ENCODE data around the gene OXT. TPM values are rescaled to one million over a fixed set of nuclear protein-coding genes. Genes with fewer than 3 reads are reported as not detected.
A peak's percentile ranks its signal among the peaks of the same experiment; 100 is the strongest.

The OXT gene
- total and polyA plus RNA-seq, 2 of the 13 experiments (the other 11 are each of a cell fraction or from before 2014, with no cell fraction given): not detected

GRCh38 chr20:3068986-3069900 is 2.2 kb upstream of the OXT start (continued):
- TF ChIP-seq XRCC5 (optimal IDR thresholded peaks at IDR 0.05; ENCODE audit: low read length) (peak; percentile 37), MXI1 (IDR thresholded peaks at IDR 0.05; ENCODE audit: borderline replicate concordance, low read depth, low read length) (peak; percentile 17; the same call in 1 of the 3 replicates), REST (IDR thresholded peaks at IDR 0.05; ENCODE audit: borderline replicate concordance in 1 of 2, low read depth in 1 of 2, low read length in 2 of 2) (peak; percentile 60 to 92), ZMYM3 (CRISPR knock-in tag; IDR thresholded peaks at IDR 0.05) (peak; percentile 45; the same call in 1 of the 2 replicates), ZNF576 (CRISPR knock-in tag; IDR thresholded peaks at IDR 0.05) (0 out of 2 replicates have a peak, but pooled peaks have one; percentile 12), PCBP1 (IDR thresholded peaks at IDR 0.05; ENCODE audit: borderline replicate concordance, low read depth, low read length) (no peak), STAG1 (CRISPR knock-in tag; IDR thresholded peaks at IDR 0.05) (peak; percentile 70), GATAD2A (CRISPR knock-in tag; IDR thresholded peaks at IDR 0.05) (peak; percentile 5; the same call in 1 of the 2 replicates), ARNT (IDR thresholded peaks at IDR 0.05) (no peak), DNMT1 (CRISPR knock-in tag; IDR thresholded peaks at IDR 0.05) (0 out of 2 replicates have a peak, but pooled peaks have one; percentile 40), EEA1 (CRISPR knock-in tag; IDR thresholded peaks at IDR 0.05; ENCODE audit: borderline replicate concordance) (no peak; the same call in 1 of the 2 replicates), ZNF280B (CRISPR knock-in tag; IDR thresholded peaks at IDR 0.05; ENCODE audit: borderline replicate concordance) (no peak), ASH2L (IDR thresholded peaks at IDR 0.05; ENCODE audit: insufficient read length, low read depth, low read length) (peak; percentile 22), JUN (CRISPR knock-in tag; IDR thresholded peaks at IDR 0.05) (peak; percentile 30; the same call in 1 of the 2 replicates), BHLHE40 (IDR thresholded peaks at IDR 0.05; ENCODE audit: low read length) (0 out of 2 replicates have a peak, but pooled peaks have one; percentile 32), POGK (CRISPR knock-in tag; conservative IDR thresholded peaks at IDR 0.05) (0 out of 2 replicates have a peak, but pooled peaks have one; percentile 25), ZNF891 (CRISPR knock-in tag; IDR thresholded peaks at IDR 0.05) (0 out of 2 replicates have a peak, but pooled peaks have one; percentile 45), ZNF709 (CRISPR knock-in tag; IDR thresholded peaks at IDR 0.05) (0 out of 2 replicates have a peak, but pooled peaks have one; percentile 27), PATZ1 (CRISPR knock-in tag; IDR thresholded peaks at IDR 0.05) (no peak)
